Thyroid gland (tissue), 4 donors: Measurements from ENCODE around the gene MAMLD1. TPM values are rescaled to one million over a fixed set of nuclear protein-coding genes. Genes with fewer than 3 reads are reported as not detected.

Experiments
- DNase-seq, 2 donors: peaks; one replicate each; pipeline ENCODE4 v3.0.0-alpha.2; 2019
- H3K27ac ChIP-seq, 3 donors: fragments of 200-600 bp; sonication (generic); 1 replicate in 2 of 3; 2 replicates in 1 of 3; pipeline ENCODE4 v1.5.1; 2016 to 2019; ENCODE audit warnings: mild to moderate bottlenecking in 1 of 3, moderate library complexity in 1 of 3
- H3K27me3 ChIP-seq: fragments of 200-600 bp; sonication (generic); one replicate; pipeline ENCODE4 v1.5.1; 2019
- H3K36me3 ChIP-seq, 2 donors: fragments of 200-600 bp; sonication (generic); one replicate each; pipeline ENCODE4 v1.5.1; 2016 to 2019
- H3K4me1 ChIP-seq, 2 donors: fragments of 200-600 bp; sonication (generic); one replicate each; pipeline ENCODE4 v1.5.1; 2017 to 2019
- H3K4me3 ChIP-seq, 3 donors: fragments of 200-600 bp; sonication (generic); replicated peaks in 1 of 3; 1 replicate in 2 of 3; 2 replicates in 1 of 3; pipeline ENCODE4 v1.5.1; 2016; ENCODE audit warnings: mild to moderate bottlenecking in 1 of 3
- H3K9me3 ChIP-seq: fragments of 200-600 bp; sonication (generic); one replicate; pipeline ENCODE4 v1.5.1; 2017
- CTCF ChIP-seq, 6 experiments: fragments of 200-600 bp in 3 of 6; fragments of 450-650 bp in 3 of 6; sonication (generic) in 3 of 6; IDR thresholded peaks; one replicate each; pipeline ENCODE4 v1.5.1; 2016 to 2019; ENCODE audit warnings: antibody characterized with exemption in 6 of 6, mild to moderate bottlenecking in 2 of 6, inconsistent platforms in 1 of 6, moderate library complexity in 1 of 6
- POLR2A ChIP-seq, 2 donors: fragments of 450-650 bp; IDR thresholded peaks; one replicate each; pipeline ENCODE4 v1.6.1; 2017; ENCODE audit warnings: antibody characterized with exemption in 2 of 2, mild to moderate bottlenecking in 2 of 2, moderate library complexity in 1 of 2
- WGBS, 2 donors: methylation state at CpG; one replicate each; pipeline ENCODE4 v1.1.5; 2017; 5-methylcytosine and 5-hydroxymethylcytosine counted together
- intact Hi-C: fragments of 100-400 bp; cut with DNase I; formaldehyde crosslinking; loops from one replicate; pipeline ENCODE4 v1.15.1; 2023
- total RNA-seq, 4 donors: library from RNA; depleted of rRNA; stranded (reverse); fragments of >200 nt; gene quantifications; one replicate each; pipeline ENCODE4 v1.2.3, GENCODE V29; 2016

MAMLD1 gene
- total RNA-seq, 4 donors from 2014 or later = 1.3 to 2.2 (median 1.8) TPM

GRCh38 chrX:150454508-150455214 lies 91.5 kb downstream of the MAMLD1 start:
- H3K27ac ChIP-seq = no peak overlapping the region
- WGBS, 2 donors = 70 to 76% methylated on average over 5 of the region's 5 CpGs
- no peaks in the 10 kb centered on the region for H3K9me3 ChIP-seq
- DNase-seq = no peak
- H3K4me3 ChIP-seq = no peak overlapping the region
- no peaks in the 10 kb centered on the region for H3K36me3 ChIP-seq
- H3K27me3 ChIP-seq = no peaks in the 10 kb centered on the region
- TF ChIP-seq CTCF (IDR thresholded peaks at IDR 0.05) = no peak
- TF ChIP-seq POLR2A (IDR thresholded peaks at IDR 0.05) = no peak
- H3K4me1 ChIP-seq = no peaks in the 10 kb centered on the region
- intact Hi-C loops = no loop called here

- Histone ChIP-seq H3K36me3 (no peaks in the 10 kb centered on the region), H3K4me1 (no peaks in the 10 kb centered on the region), H3K4me3 (no peak overlapping the region), H3K9me3 (no peaks in the 10 kb centered on the region), H3K27ac (no peak overlapping the region), H3K27me3 (no peaks in the 10 kb centered on the region)
- intact Hi-C loops = no loop called here
- 95 to 96% methylated on average over 3 of the region's 3 CpGs for WGBS, 2 donors
- DNase-seq = no peak
- TF ChIP-seq CTCF (IDR thresholded peaks at IDR 0.05) (no peak), POLR2A (IDR thresholded peaks at IDR 0.05) (no peak)
Observed at GRCh38 chrX:150455215-150455608, 92.1 kb downstream of the MAMLD1 start.

GRCh38 chrX:150456466-150456865 lies 93.3 kb downstream of the MAMLD1 start:
- 93% methylated on average over 3 to 6 of the region's 6 CpGs for WGBS, 2 donors
- intact Hi-C loops = no loop called here

GRCh38 chrX:150456941-150457340 lies 93.8 kb downstream of the MAMLD1 start:
- H3K36me3 ChIP-seq = no peaks in the 10 kb centered on the region
- no peak overlapping the region for H3K27ac ChIP-seq
- TF ChIP-seq CTCF (IDR thresholded peaks at IDR 0.05) (no peak), POLR2A (IDR thresholded peaks at IDR 0.05) (no peak)
- intact Hi-C loops = no loop called here
- no peak overlapping the region for H3K4me3 ChIP-seq
- DNase-seq = no peak
- H3K4me1 ChIP-seq = no peaks in the 10 kb centered on the region
- no peaks in the 10 kb centered on the region for H3K27me3 ChIP-seq
- WGBS, 2 donors = 100% methylated on average over 1 of the region's 1 CpG; no CpG with 5 or more reads in 1 of the 2 donors
- no peaks in the 10 kb centered on the region for H3K9me3 ChIP-seq

More at GRCh38 chrX:150456466-150456865, 93.3 kb downstream of the MAMLD1 start:
- Histone ChIP-seq H3K27ac (no peak overlapping the region), H3K36me3 (no peaks in the 10 kb centered on the region), H3K4me1 (no peaks in the 10 kb centered on the region), H3K4me3 (no peak overlapping the region), H3K9me3 (no peaks in the 10 kb centered on the region), H3K27me3 (no peaks in the 10 kb centered on the region)
- no peak for DNase-seq
- no peak for TF ChIP-seq CTCF (IDR thresholded peaks at IDR 0.05)

- TF ChIP-seq POLR2A (IDR thresholded peaks at IDR 0.05) (no peak), CTCF (IDR thresholded peaks at IDR 0.05) (no peak)
- Histone ChIP-seq H3K27me3 (no peaks in the 10 kb centered on the region), H3K36me3 (no peaks in the 10 kb centered on the region), H3K4me3 (no peak overlapping the region), H3K9me3 (no peaks in the 10 kb centered on the region), H3K4me1 (no peaks in the 10 kb centered on the region), H3K27ac (no peak overlapping the region)
- intact Hi-C loops = no loop called here
- DNase-seq = no peak
Observed at GRCh38 chrX:150459196-150459595, 96.1 kb downstream of the MAMLD1 start.
